PC-3 (cell line): ENCODE measurements around the gene UBR4.

ENCODE experiments used
- EZH2 ChIP-seq: fragments of 300-600 bp; sonication (generic); IDR thresholded peaks from one replicate; pipeline ENCODE4 v1.6.1; 2017; ENCODE audit warnings: antibody characterized with exemption, mild to moderate bottlenecking, low read length; ENCODE audit not compliant: unreplicated experiment
- TF ChIP-seq, protein P1 (sequence below): fragments of 300-600 bp; sonication (generic); conservative IDR thresholded peaks from 2 replicates; pipeline ENCODE4 v1.5.1; 2017; ENCODE audit warnings: antibody characterized with exemption, low read depth, mild to moderate bottlenecking, low read length

DNA sequence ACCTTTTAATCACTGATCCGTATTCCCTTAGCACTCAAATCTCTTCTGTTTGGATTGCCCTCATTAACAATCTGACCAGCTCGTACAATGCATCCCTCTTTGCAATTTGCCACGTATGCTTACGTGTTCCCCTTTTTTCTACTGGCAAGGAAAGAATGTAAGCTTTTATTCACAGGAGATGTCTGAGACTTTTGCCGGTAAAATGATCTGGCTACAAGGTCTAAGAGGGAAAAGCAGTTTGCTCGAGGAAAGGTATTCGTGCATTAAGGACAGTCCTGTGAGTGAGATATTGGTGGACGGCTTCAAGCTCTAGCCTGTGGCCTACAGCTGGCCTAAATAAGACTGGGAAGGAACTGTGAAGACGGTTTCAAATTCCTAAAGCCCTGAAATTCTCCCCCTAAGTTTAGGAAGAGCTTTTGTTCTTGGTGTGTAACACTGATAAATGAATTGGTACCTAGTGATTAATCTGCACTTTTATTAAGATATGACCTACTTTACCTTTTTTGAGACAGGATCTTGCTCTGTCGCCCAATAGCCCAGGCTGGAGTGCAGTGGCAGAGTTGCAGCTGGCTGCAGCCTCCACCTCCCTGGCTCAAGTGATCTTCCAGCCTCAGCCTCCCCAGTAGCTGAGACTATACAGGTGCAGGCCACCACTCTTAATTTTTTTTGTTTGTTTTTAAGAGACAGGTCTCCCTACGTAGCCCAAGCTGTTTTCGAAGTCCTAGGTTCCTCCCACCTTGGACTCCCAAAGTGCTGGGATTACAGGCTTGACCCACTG is 895 bp upstream of the UBR4 start:
- TF ChIP-seq, protein P1, sequence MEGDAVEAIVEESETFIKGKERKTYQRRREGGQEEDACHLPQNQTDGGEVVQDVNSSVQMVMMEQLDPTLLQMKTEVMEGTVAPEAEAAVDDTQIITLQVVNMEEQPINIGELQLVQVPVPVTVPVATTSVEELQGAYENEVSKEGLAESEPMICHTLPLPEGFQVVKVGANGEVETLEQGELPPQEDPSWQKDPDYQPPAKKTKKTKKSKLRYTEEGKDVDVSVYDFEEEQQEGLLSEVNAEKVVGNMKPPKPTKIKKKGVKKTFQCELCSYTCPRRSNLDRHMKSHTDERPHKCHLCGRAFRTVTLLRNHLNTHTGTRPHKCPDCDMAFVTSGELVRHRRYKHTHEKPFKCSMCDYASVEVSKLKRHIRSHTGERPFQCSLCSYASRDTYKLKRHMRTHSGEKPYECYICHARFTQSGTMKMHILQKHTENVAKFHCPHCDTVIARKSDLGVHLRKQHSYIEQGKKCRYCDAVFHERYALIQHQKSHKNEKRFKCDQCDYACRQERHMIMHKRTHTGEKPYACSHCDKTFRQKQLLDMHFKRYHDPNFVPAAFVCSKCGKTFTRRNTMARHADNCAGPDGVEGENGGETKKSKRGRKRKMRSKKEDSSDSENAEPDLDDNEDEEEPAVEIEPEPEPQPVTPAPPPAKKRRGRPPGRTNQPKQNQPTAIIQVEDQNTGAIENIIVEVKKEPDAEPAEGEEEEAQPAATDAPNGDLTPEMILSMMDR, result no peak
- no peak for TF ChIP-seq EZH2
